Uterus (tissue), 2 donors: ENCODE data around the gene TMC5.

Experiments
- CTCF ChIP-seq, 4 experiments: fragments of 200-600 bp in 2 of 4; fragments of 450-650 bp in 2 of 4; sonication (generic) in 2 of 4; IDR thresholded peaks; one replicate each; pipeline ENCODE4 v1.5.1; 2016 to 2019; ENCODE audit warnings: antibody characterized with exemption in 4 of 4, mild to moderate bottlenecking in 2 of 4, moderate library complexity in 1 of 4
- POLR2A ChIP-seq, 2 donors: fragments of 450-650 bp; IDR thresholded peaks; one replicate each; pipeline ENCODE4 v1.6.1; 2016; ENCODE audit warnings: antibody characterized with exemption in 2 of 2, mild to moderate bottlenecking in 1 of 2, moderate library complexity in 1 of 2

DNA sequence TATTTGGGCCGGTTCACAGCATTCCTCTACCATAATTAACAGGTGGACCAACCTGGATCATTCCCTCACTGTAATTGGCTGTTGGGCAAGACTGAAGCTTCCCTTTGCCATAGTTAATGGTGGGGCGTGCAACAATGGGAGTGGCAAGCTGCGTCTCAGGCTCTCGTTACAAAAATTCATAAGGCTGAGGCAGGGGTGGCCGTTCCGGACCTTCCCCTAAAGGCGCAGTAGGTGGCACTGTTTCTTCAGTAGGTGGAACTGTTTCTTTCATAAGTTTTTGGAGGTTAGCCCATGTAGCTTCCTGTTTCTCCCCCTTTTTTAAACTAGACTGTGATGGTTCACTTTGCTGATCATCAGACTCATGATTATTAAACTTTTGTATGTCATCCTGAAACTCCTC is 17.0 kb upstream of the TMC5 start:
- TF ChIP-seq CTCF (IDR thresholded peaks at IDR 0.05) = no peak
- no peak for TF ChIP-seq POLR2A (IDR thresholded peaks at IDR 0.05)
